ENCODE data around the gene MAP4K5. TPM values are rescaled to one million over a fixed set of nuclear protein-coding genes. Genes with fewer than 3 reads are reported as not detected.
A peak's percentile ranks its signal among the peaks of the same experiment; 100 is the strongest.

The MAP4K5 gene
- total and polyA plus RNA-seq, 9 donors: 32.4 to 202 (median 63.8) TPM

GRCh38 chr14:50551877-50552276 lies 19.5 kb upstream of the MAP4K5 start:
- Histone ChIP-seq H3K4me3 (no peak overlapping the region), H3K9me3 (no peaks in the 10 kb centered on the region), H3K4me1 (ENCODE audit: insufficient read depth) (no peaks in the 10 kb centered on the region), H3K27me3 (no peaks in the 10 kb centered on the region), H3K36me3 (no peaks in the 10 kb centered on the region), H3K27ac (no peak overlapping the region)
- DNase-seq: no peak
- intact Hi-C loops (cut with DNase I): no loop called here
- WGBS, 3 donors: 93 to 99% (median 96%) methylated on average over 3 of the region's 3 CpGs
- TF ChIP-seq EP300 (IDR thresholded peaks at IDR 0.05) (no peak), POLR2A (IDR thresholded peaks at IDR 0.05) (no peak), CTCF (IDR thresholded peaks at IDR 0.05) (no peak)

GRCh38 chr14:50550294-50550693 lies 17.9 kb upstream of the MAP4K5 start:
- H3K36me3 ChIP-seq: no peaks in the 10 kb centered on the region
- TF ChIP-seq EP300 (IDR thresholded peaks at IDR 0.05) (no peak), CTCF (IDR thresholded peaks at IDR 0.05) (no peak), POLR2A (IDR thresholded peaks at IDR 0.05) (no peak)
- H3K27me3 ChIP-seq: no peaks in the 10 kb centered on the region
- H3K27ac ChIP-seq: no peak overlapping the region
- H3K4me3 ChIP-seq: no peak overlapping the region
- H3K9me3 ChIP-seq: no peaks in the 10 kb centered on the region
- WGBS, 3 donors: 93 to 100% (median 100%) methylated on average over 1 of the region's 1 CpG
- no peak for DNase-seq
- H3K4me1 ChIP-seq (ENCODE audit: insufficient read depth): no peaks in the 10 kb centered on the region
- intact Hi-C loops (cut with DNase I): no loop called here

- H3K36me3 ChIP-seq: no peaks in the 10 kb centered on the region
Observed at GRCh38 chr14:50545618-50546017, 13.2 kb upstream of the MAP4K5 start.

GRCh38 chr14:50544911-50545310 lies 12.5 kb upstream of the MAP4K5 start:
- Histone ChIP-seq H3K27me3 (no peaks in the 10 kb centered on the region), H3K36me3 (no peaks in the 10 kb centered on the region), H3K27ac (no peak overlapping the region), H3K4me3 (no peak overlapping the region), H3K9me3 (no peaks in the 10 kb centered on the region), H3K4me1 (ENCODE audit: insufficient read depth) (no peaks in the 10 kb centered on the region)
- WGBS, 3 donors: 37 to 40% (median 38%) methylated on average over 3 of the region's 3 CpGs
- TF ChIP-seq POLR2A (IDR thresholded peaks at IDR 0.05): no peak
- no peak for TF ChIP-seq CTCF (IDR thresholded peaks at IDR 0.05)
- TF ChIP-seq EP300 (IDR thresholded peaks at IDR 0.05): no peak
- peak in 4 of 5 donors; percentile 49 to 82 (median 60) for DNase-seq
- intact Hi-C loops (cut with DNase I): loop anchor here in 1 of 4 donors (5.0 kb wide), 1 partner anchor 237 kb away; no protein-coding TSS in a partner anchor

More at GRCh38 chr14:50545618-50546017, 13.2 kb upstream of the MAP4K5 start:
- H3K9me3 ChIP-seq: no peaks in the 10 kb centered on the region
- intact Hi-C loops (cut with DNase I): no loop called here
- no peak for TF ChIP-seq EP300 (IDR thresholded peaks at IDR 0.05)
- no peak for TF ChIP-seq POLR2A (IDR thresholded peaks at IDR 0.05)
- no peak for TF ChIP-seq CTCF (IDR thresholded peaks at IDR 0.05)
- no peak overlapping the region for H3K27ac ChIP-seq
- no peak for DNase-seq
- H3K4me1 ChIP-seq (ENCODE audit: insufficient read depth): no peaks in the 10 kb centered on the region
- 10 to 32% (median 16%) methylated on average over 3 of the region's 3 CpGs for WGBS, 3 donors
- no peaks in the 10 kb centered on the region for H3K27me3 ChIP-seq
- no peak overlapping the region for H3K4me3 ChIP-seq

Measured in ovary (tissue), 9 donors.